ENCODE results near the gene PTPRK.

GRCh38 chr6:127992144-127992543 lies 528.3 kb downstream of the PTPRK start:
- TF ChIP-seq NFIC (IDR thresholded peaks at IDR 0.05; ENCODE audit: low read depth, low read length), result no peak
- TF ChIP-seq RAD21 (IDR thresholded peaks at IDR 0.05; ENCODE audit: insufficient read depth, low read depth, low read length), result no peak
- TF ChIP-seq KAT2A (conservative IDR thresholded peaks at IDR 0.05; ENCODE audit: control insufficient read depth, low read depth, low read length), result no peak
- no peak for TF ChIP-seq BRCA1 (IDR thresholded peaks at IDR 0.05; ENCODE audit: low read depth, low read length)
- TF ChIP-seq CEBPZ (IDR thresholded peaks at IDR 0.05; ENCODE audit: low read depth, low read length), result no peak
- TF ChIP-seq, protein P1, sequence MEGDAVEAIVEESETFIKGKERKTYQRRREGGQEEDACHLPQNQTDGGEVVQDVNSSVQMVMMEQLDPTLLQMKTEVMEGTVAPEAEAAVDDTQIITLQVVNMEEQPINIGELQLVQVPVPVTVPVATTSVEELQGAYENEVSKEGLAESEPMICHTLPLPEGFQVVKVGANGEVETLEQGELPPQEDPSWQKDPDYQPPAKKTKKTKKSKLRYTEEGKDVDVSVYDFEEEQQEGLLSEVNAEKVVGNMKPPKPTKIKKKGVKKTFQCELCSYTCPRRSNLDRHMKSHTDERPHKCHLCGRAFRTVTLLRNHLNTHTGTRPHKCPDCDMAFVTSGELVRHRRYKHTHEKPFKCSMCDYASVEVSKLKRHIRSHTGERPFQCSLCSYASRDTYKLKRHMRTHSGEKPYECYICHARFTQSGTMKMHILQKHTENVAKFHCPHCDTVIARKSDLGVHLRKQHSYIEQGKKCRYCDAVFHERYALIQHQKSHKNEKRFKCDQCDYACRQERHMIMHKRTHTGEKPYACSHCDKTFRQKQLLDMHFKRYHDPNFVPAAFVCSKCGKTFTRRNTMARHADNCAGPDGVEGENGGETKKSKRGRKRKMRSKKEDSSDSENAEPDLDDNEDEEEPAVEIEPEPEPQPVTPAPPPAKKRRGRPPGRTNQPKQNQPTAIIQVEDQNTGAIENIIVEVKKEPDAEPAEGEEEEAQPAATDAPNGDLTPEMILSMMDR (IDR thresholded peaks at IDR 0.05 in 2 of 3, conservative IDR thresholded peaks at IDR 0.05 in 1 of 3; ENCODE audit: control insufficient read depth in 2 of 3, extremely low read depth in 1 of 3, insufficient read depth in 1 of 3, low read depth in 3 of 3, low read length in 3 of 3), result no peak
- no peak for TF ChIP-seq BMI1 (IDR thresholded peaks at IDR 0.05; ENCODE audit: borderline replicate concordance)
- TF ChIP-seq IRF3 (IDR thresholded peaks at IDR 0.05), result no peak
- TF ChIP-seq ZNF274 (IDR thresholded peaks at IDR 0.05; ENCODE audit: insufficient read depth, insufficient read length), result no peak
- no peak for TF ChIP-seq ETV6 (conservative IDR thresholded peaks at IDR 0.05 in 1 of 2, IDR thresholded peaks at IDR 0.05 in 1 of 2; ENCODE audit: borderline replicate concordance in 1 of 2, low read depth in 1 of 2)
- TF ChIP-seq YY1 (IDR thresholded peaks at IDR 0.05; ENCODE audit: low read depth, low read length), result no peak
- no peak for TF ChIP-seq NRF1 (conservative IDR thresholded peaks at IDR 0.05; ENCODE audit: low read depth, low read length)

Measured in GM12878 (cell line).